Panc1 (cell line): Measurements from ENCODE around the gene CPNE4. TPM values are rescaled to one million over a fixed set of nuclear protein-coding genes. Genes with fewer than 3 reads are reported as not detected.

Experiments
- ATAC-seq: fragments of 200-7000 bp; cut with Tn5 transposase; 2 replicates; pipeline ENCODE4 v1.9.1; 2020; ENCODE audit warnings: mild to moderate bottlenecking, moderate library complexity
- BruUV-seq: library from RNA; stranded (reverse); fragments of 400-500 nt; replicated peaks from 2 replicates; lab custom pipeline; 2021; lab: Mats Ljungman, UMichigan
- CTCF ChIA-PET: fragments of 300-600 bp; sonication (Branson Sonifier 250); formaldehyde crosslinking; loops from one replicate; lab custom pipeline; 2022; ENCODE audit warnings: antibody characterized with exemption; lab: Charles Lee
- POLR2A ChIA-PET: fragments of 300-600 bp; sonication (Branson Sonifier 250); formaldehyde crosslinking; loops from one replicate; lab custom pipeline; 2022; ENCODE audit warnings: antibody characterized with exemption; lab: Charles Lee
- DNase-seq: peaks from one replicate; pipeline ENCODE4 v3.0.0-alpha.2; 2010; ENCODE audit warnings: low read depth, low spot score
- H3K27ac ChIP-seq: 2 replicates; pipeline ENCODE4 v1.5.1; 2011; ENCODE audit warnings: mild to moderate bottlenecking, low read length, inconsistent platforms
- H3K27me3 ChIP-seq: fragments of 200-500 bp; sonication (Bioruptor generic); 2 replicates; pipeline ENCODE4 v1.6.0; 2014; ENCODE audit warnings: low read length, inconsistent platforms; ENCODE audit not compliant: control insufficient read depth, insufficient read depth
- H3K36me3 ChIP-seq: fragments of 200-500 bp; sonication (Bioruptor generic); 2 replicates; pipeline ENCODE4 v1.5.1; 2014; ENCODE audit warnings: inconsistent platforms, mild to moderate bottlenecking, low read length, moderate library complexity; ENCODE audit not compliant: control insufficient read depth, insufficient read depth
- H3K4me1 ChIP-seq: 2 replicates; pipeline ENCODE4 v1.5.1; 2011; ENCODE audit warnings: inconsistent platforms, mild to moderate bottlenecking, low read length, moderate library complexity; ENCODE audit not compliant: control insufficient read depth, insufficient read depth
- H3K4me3 ChIP-seq, 2 experiments: 2 replicates each; pipeline ENCODE4 v1.5.1; 2011 to 2012; ENCODE audit warnings: low read depth in 2 of 2, low read length in 2 of 2, mild to moderate bottlenecking in 2 of 2, inconsistent platforms in 1 of 2, moderate library complexity in 1 of 2
- H3K9me3 ChIP-seq: fragments of 200-500 bp; sonication (Bioruptor generic); 2 replicates; pipeline ENCODE4 v1.5.1; 2014; ENCODE audit warnings: low read depth, mild to moderate bottlenecking, inconsistent platforms, low read length, moderate library complexity; ENCODE audit not compliant: control insufficient read depth, insufficient read depth
- CTCF ChIP-seq: fragments of 450-650 bp; IDR thresholded peaks from 2 replicates; pipeline ENCODE4 v1.5.1; 2017; ENCODE audit warnings: mild to moderate bottlenecking
- POLR2AphosphoS5 ChIP-seq: IDR thresholded peaks from 2 replicates; pipeline ENCODE4 v1.6.1; 2012; ENCODE audit warnings: mild to moderate bottlenecking, low read depth, low read length, moderate library complexity
- REST ChIP-seq, 2 experiments: IDR thresholded peaks; 2 replicates each; pipeline ENCODE4 v1.6.1; 2011 to 2012; ENCODE audit warnings: low read depth in 2 of 2, control low read depth in 1 of 2, low read length in 1 of 2, mild to moderate bottlenecking in 1 of 2, moderate library complexity in 1 of 2; ENCODE audit not compliant: insufficient read depth in 1 of 2
- SIN3A ChIP-seq: IDR thresholded peaks from 2 replicates; pipeline ENCODE4 v1.6.1; 2012; ENCODE audit warnings: low read depth, mild to moderate bottlenecking, low read length, moderate library complexity, borderline replicate concordance; ENCODE audit not compliant: insufficient read depth
- TCF7L2 ChIP-seq: IDR thresholded peaks from 2 replicates; pipeline ENCODE4 v1.6.1; 2011; ENCODE audit warnings: mild to moderate bottlenecking, low read depth, low read length, inconsistent platforms
- in situ Hi-C: cut with HindIII; loops from 2 replicates; pipeline ENCODE4 v1.10.0; 2016; ENCODE audit warnings: low sequenced_read_pairs, low pct_unique_long_range_greater_than_20kb
- intact Hi-C: fragments of 100-400 bp; cut with micrococcal nuclease; formaldehyde crosslinking; loops from one replicate; pipeline ENCODE4 v1.10.0; 2022; ENCODE audit not compliant: unreplicated experiment
- total RNA-seq: library from RNA; stranded (reverse); gene quantifications from one replicate; pipeline ENCODE4 v1.2.1, GENCODE V29; 2021; ENCODE audit not compliant: unreplicated experiment

CPNE4 gene
- total RNA-seq, 1 experiment from 2014 or later, result not detected

GRCh38 chr3:131995891-131996290 is 38.9 kb downstream of the CPNE4 start:
- POLR2A ChIA-PET, result no interaction called here
- CTCF ChIA-PET, result no interaction called here
- Histone ChIP-seq H3K9me3 (no peaks in the 10 kb centered on the region), H3K27ac (no peak overlapping the region), H3K4me3 (no peak overlapping the region), H3K36me3 (no peaks in the 10 kb centered on the region), H3K27me3 (0 out of 2 replicates have a peak, but pooled peaks cover under 1% of the 10 kb centered on the region), H3K4me1 (no peaks in the 10 kb centered on the region)
- DNase-seq, result no peak
- ATAC-seq, result no peak
- no TSS peak for BruUV-seq
- intact Hi-C loops (loop anchor here (1.0 kb wide), 1 partner anchor 9 kb away; no protein-coding TSS in a partner anchor), in situ Hi-C loops (no loop called here)
- no peak for TF ChIP-seq POLR2AphosphoS5
- TF ChIP-seq CTCF, result no peak
- TF ChIP-seq TCF7L2, result no peak
- no peak for TF ChIP-seq SIN3A
- no peak for TF ChIP-seq REST (IDR thresholded peaks at IDR 0.05; ENCODE audit: insufficient read depth in 1 of 2, low read depth in 2 of 2, low read length in 1 of 2)

- Histone ChIP-seq H3K36me3 (no peaks in the 10 kb centered on the region), H3K27ac (no peak overlapping the region), H3K4me1 (no peaks in the 10 kb centered on the region), H3K4me3 (no peak overlapping the region), H3K27me3 (no peaks in the 10 kb centered on the region), H3K9me3 (no peaks in the 10 kb centered on the region)
- intact Hi-C loops (no loop called here), in situ Hi-C loops (no loop called here)
- CTCF ChIA-PET, result no interaction called here
- POLR2A ChIA-PET, result no interaction called here
- no TSS peak for BruUV-seq
- no peak for DNase-seq
- no peak for ATAC-seq
- TF ChIP-seq SIN3A (no peak), TCF7L2 (no peak), POLR2AphosphoS5 (no peak), CTCF (no peak), REST (IDR thresholded peaks at IDR 0.05; ENCODE audit: insufficient read depth in 1 of 2, low read depth in 2 of 2, low read length in 1 of 2) (no peak)
Measured at GRCh38 chr3:131989318-131989717, 45.5 kb downstream of the CPNE4 start.
